H1 (cell line): ENCODE data around the gene IDI2. TPM values are rescaled to one million over a fixed set of nuclear protein-coding genes. Genes with fewer than 3 reads are reported as not detected.

Source experiments
- POLR2A ChIP-seq, 2 experiments: IDR thresholded peaks; 1 replicate in 1 of 2; 2 replicates in 1 of 2; pipeline ENCODE4 v1.6.1; 2011; ENCODE audit warnings: low read depth in 2 of 2, low read length in 2 of 2, mild to moderate bottlenecking in 2 of 2; ENCODE audit errors: control extremely low read depth in 1 of 2
- RNF2 ChIP-seq: fragments of 200-900, 300-1000 bp; sonication (generic); IDR thresholded peaks from 2 replicates; pipeline ENCODE4 v1.7.1; 2016; ENCODE audit warnings: borderline replicate concordance, low read depth, mild to moderate bottlenecking, antibody characterized with exemption, low read length; ENCODE audit not compliant: poor library complexity, severe bottlenecking; ENCODE audit errors: missing control alignments
- RXRA ChIP-seq: IDR thresholded peaks from 2 replicates; pipeline ENCODE4 v1.6.1; 2011; ENCODE audit warnings: low read depth, mild to moderate bottlenecking, low read length, moderate library complexity; ENCODE audit not compliant: insufficient read depth
- SIRT6 ChIP-seq: IDR thresholded peaks from one replicate; pipeline ENCODE4 v1.7.1; 2012; ENCODE audit warnings: low read length, inconsistent platforms
- polyA plus RNA-seq, 7 experiments: library from polyadenylated mRNA; depleted of rRNA in 3 of 7; stranded (reverse) in 5 of 7; unstranded in 2 of 7; fragments of >200 nt in 5 of 7; fragments of 200-250 nt in 2 of 7; gene quantifications; 1 replicate in 5 of 7; 2 replicates in 1 of 7; 4 replicates in 1 of 7; pipeline versions ENCODE4 v1.2.1 to v1.2.3, GENCODE V29; 2011 to 2013; ENCODE audit warnings: missing spikeins in 2 of 7, mixed read lengths in 2 of 7
- total RNA-seq: library from RNA; stranded (reverse); fragmentation: NEBNext Ultra II Directional; extraction: Animal tissue kit (Norgen Biotek cat#: 25700); gene quantifications from 2 replicates; pipeline ENCODE4 v1.2.1, GENCODE V29; 2021

Gene IDI2
- total and polyA plus RNA-seq, 2 of the 8 experiments (the other 6 are each of a cell fraction or from before 2014, with no cell fraction given): not detected

GRCh38 chr10:1029838-1030237 lies 4.2 kb upstream of the IDI2 start (continued):
- TF ChIP-seq RXRA: no peak
- no peak for TF ChIP-seq RNF2
- TF ChIP-seq SIRT6: no peak
- TF ChIP-seq POLR2A (IDR thresholded peaks at IDR 0.05; ENCODE audit: control extremely low read depth in 1 of 2, low read depth in 2 of 2, low read length in 2 of 2): no peak
